Diencephalon (tissue), 1 donor: ENCODE data around the gene AKAP8L. TPM values are rescaled to one million over a fixed set of nuclear protein-coding genes. Genes with fewer than 3 reads are reported as not detected.

Source experiments
- small RNA-seq: library from RNA; depleted of rRNA; stranded (forward); fragments of <200 nt; gene quantifications from one replicate; pipeline ENCODE3, GENCODE V24; 2014
- total RNA-seq: library from RNA; depleted of rRNA; stranded (reverse); fragments of >200 nt; gene quantifications from one replicate; pipeline ENCODE4 v1.2.3, GENCODE V29; 2014

The AKAP8L gene, protein sequence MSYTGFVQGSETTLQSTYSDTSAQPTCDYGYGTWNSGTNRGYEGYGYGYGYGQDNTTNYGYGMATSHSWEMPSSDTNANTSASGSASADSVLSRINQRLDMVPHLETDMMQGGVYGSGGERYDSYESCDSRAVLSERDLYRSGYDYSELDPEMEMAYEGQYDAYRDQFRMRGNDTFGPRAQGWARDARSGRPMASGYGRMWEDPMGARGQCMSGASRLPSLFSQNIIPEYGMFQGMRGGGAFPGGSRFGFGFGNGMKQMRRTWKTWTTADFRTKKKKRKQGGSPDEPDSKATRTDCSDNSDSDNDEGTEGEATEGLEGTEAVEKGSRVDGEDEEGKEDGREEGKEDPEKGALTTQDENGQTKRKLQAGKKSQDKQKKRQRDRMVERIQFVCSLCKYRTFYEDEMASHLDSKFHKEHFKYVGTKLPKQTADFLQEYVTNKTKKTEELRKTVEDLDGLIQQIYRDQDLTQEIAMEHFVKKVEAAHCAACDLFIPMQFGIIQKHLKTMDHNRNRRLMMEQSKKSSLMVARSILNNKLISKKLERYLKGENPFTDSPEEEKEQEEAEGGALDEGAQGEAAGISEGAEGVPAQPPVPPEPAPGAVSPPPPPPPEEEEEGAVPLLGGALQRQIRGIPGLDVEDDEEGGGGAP
- 68.0 TPM for total RNA-seq

DNA sequence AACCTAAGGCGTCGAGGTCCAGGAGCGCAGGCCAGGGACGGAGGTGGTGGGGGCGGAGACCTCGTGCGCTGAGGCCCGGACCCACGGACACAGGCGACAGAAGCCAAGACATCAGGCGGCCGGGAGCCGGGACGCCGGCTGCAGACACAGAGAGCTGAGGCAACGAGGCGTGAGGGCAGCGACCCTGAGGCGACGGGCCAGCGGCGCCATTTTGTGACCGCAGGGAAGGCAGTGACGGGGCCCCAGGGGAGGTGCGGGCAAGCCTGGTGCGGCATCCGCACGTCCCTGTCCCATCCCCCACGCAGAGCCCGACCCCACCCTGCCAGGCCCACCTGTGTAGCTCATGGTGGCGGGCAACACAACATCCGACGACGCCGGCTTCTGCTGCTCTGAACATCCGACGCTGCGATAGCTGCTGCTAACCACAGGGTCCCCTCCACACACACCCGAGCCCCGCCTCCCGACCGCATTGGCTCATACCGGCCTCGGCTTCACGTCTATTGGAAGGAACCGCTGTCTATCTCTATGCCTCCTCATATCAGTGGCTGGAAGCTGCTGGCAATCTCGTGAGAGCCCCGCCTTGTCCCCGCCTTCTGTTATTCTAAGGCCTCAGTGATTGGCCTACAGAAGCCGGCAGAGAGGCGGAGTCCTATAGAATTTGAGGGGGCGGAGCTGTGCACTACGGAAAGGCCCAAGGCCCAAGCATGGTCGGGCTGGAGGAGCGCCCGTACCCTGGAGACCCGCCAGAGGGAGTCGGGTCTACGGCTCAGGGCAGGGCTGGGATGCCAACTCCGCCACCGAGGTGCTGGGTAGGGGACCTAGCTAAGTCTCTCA is at the start of gene AKAP8L:
Gene AKAP8L, minus strand, starts transcription at position 410 of the 834 bp plus-strand sequence. Its CDS starts 65 bp downstream, at position 345.

GRCh38 chr19:15464394-15465385 is 45.9 kb upstream of the AKAP8L start, which contains the start of gene RASAL3:
RASAL3 (minus strand) TSS chr19:15464544; CDS start chr19:15464358, 186 bp downstream.

DNA sequence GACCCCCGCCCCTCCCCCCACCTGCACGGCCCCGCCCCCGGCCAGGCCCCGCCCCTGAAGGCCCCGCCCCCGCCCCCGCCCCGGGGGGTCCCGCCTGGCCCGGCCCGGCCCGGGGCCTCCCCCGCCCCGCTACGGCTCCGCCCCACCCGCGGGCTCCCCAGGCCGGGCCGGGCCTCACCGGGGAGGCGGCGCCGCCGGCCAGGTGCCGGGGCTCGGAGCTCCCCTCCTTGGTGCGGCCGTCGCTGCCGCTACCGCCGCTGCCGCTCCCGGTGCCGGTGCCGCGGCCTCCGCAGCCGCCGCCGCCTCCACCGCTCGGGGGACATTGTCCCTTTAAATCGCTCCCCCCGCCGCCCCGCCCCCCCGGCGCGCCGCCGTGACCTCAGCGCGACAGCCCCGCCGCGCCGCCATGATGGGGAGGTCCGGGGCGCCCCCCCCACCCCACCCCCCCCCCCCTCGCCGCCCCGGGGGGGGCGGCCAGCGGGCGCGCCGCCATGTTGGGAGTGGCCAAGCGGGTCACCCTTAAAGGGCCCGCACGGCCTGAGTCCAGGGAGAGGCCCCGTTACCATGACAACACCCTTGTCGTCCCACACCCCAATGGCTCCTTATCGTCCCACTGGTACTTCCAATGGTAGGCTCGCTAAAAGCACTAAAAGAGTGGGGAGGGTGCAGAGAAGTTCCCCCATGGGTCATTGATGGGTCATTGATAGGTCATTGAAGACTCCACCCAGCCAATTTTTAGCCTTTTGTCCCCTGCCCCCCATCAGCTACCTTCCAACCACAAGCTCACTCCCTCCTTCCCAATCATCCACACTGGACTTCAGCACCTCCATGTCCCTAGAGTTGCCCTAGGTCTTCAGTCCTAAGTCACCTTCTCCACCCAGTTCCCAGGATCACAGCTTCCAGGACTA is 31.1 kb upstream of the AKAP8L start, which contains the start of gene WIZ:
Gene WIZ, minus strand, starts transcription at position 337 of the 908 bp plus-strand sequence. CDS start 1,649 bp downstream, outside the sequence.

GRCh38 chr19:15379083-15379998 is 39.4 kb downstream of the AKAP8L start, which contains the start of gene AKAP8:
AKAP8 (minus strand) TSS chr19:15379787; CDS start chr19:15379731, 56 bp downstream.

GRCh38 chr19:15332311-15332996 is 86.3 kb downstream of the AKAP8L start, which contains the start of gene BRD4:
BRD4 (minus strand) TSS chr19:15332539; CDS start chr19:15273099, 59,440 bp downstream.

Small RNA genes within 50 kb of the gene (small RNA-seq; reads per million reads assigned to genes)
- not detected for gene AC005776.1
- gene MIR1470, result not detected

Other genes starting within 250 kb of the AKAP8L start
- 16.6 TPM for gene NOTCH3, start 218.0 kb downstream of the AKAP8L start, total RNA-seq
- 0.46 TPM for gene EPHX3, start 186.5 kb downstream of the AKAP8L start, total RNA-seq
- gene BRD4, start 86.4 kb downstream of the AKAP8L start, total RNA-seq, result 14.8 TPM
- gene AKAP8, start 39.2 kb downstream of the AKAP8L start, total RNA-seq, result 11.8 TPM
- gene WIZ, start 31.0 kb upstream of the AKAP8L start, total RNA-seq, result 20.3 TPM
- 1.2 TPM for gene RASAL3, start 45.6 kb upstream of the AKAP8L start, total RNA-seq
- gene PGLYRP2, start 60.5 kb upstream of the AKAP8L start, total RNA-seq, result not detected
- not detected for gene CYP4F22, start 89.5 kb upstream of the AKAP8L start, total RNA-seq
- not detected for gene CYP4F8, start 196.2 kb upstream of the AKAP8L start, total RNA-seq
- gene CYP4F3, start 221.9 kb upstream of the AKAP8L start, total RNA-seq, result 0.23 TPM